ENCODE measurements around the gene MT1G. TPM values are rescaled to one million over a fixed set of nuclear protein-coding genes. Genes with fewer than 3 reads are reported as not detected.

Gene MT1G
- total RNA-seq, 1 donor from 2014 or later: not detected

- Mint-ChIP-seq H3K27ac (ENCODE audit: unreplicated experiment) (no peak overlapping the region), H3K4me3 (ENCODE audit: unreplicated experiment) (no peak overlapping the region), H3K36me3 (ENCODE audit: unreplicated experiment) (no peaks in the 10 kb centered on the region), H3K27me3 (ENCODE audit: unreplicated experiment) (peaks cover 25% of the 10 kb centered on the region), H3K4me1 (ENCODE audit: low read depth, unreplicated experiment) (peaks cover 11% of the 10 kb centered on the region), H3K9me3 (ENCODE audit: unreplicated experiment) (peaks cover 5% of the 10 kb centered on the region)
- no peak for TF ChIP-seq CTCF (IDR thresholded peaks at IDR 0.05; ENCODE audit: partially characterized antibody, unreplicated experiment)
- no peak for DNase-seq
Measured at GRCh38 chr16:56628486-56629350, 39.1 kb downstream of the MT1G start.

- Mint-ChIP-seq H3K4me3 (ENCODE audit: unreplicated experiment) (no peak overlapping the region), H3K27ac (ENCODE audit: unreplicated experiment) (no peak overlapping the region)
- no peak for DNase-seq
Measured at GRCh38 chr16:56626685-56627084, 41.2 kb downstream of the MT1G start.

GRCh38 chr16:56625943-56626654 is 41.8 kb downstream of the MT1G start:
- no peak for TF ChIP-seq CTCF (IDR thresholded peaks at IDR 0.05; ENCODE audit: partially characterized antibody, unreplicated experiment)
- Mint-ChIP-seq H3K27me3 (ENCODE audit: unreplicated experiment) (peaks cover 19% of the 10 kb centered on the region), H3K27ac (ENCODE audit: unreplicated experiment) (no peak overlapping the region), H3K9me3 (ENCODE audit: unreplicated experiment) (no peaks in the 10 kb centered on the region), H3K4me3 (ENCODE audit: unreplicated experiment) (peak overlapping the region; percentile 80), H3K36me3 (ENCODE audit: unreplicated experiment) (no peaks in the 10 kb centered on the region), H3K4me1 (ENCODE audit: low read depth, unreplicated experiment) (peaks cover 4% of the 10 kb centered on the region)
- no peak for DNase-seq

More at GRCh38 chr16:56626685-56627084, 41.2 kb downstream of the MT1G start:
- Mint-ChIP-seq H3K9me3 (ENCODE audit: unreplicated experiment) (peaks cover 3% of the 10 kb centered on the region), H3K36me3 (ENCODE audit: unreplicated experiment) (no peaks in the 10 kb centered on the region), H3K4me1 (ENCODE audit: low read depth, unreplicated experiment) (peaks cover 4% of the 10 kb centered on the region), H3K27me3 (ENCODE audit: unreplicated experiment) (peaks cover 19% of the 10 kb centered on the region)
- no peak for TF ChIP-seq CTCF (IDR thresholded peaks at IDR 0.05; ENCODE audit: partially characterized antibody, unreplicated experiment)

GRCh38 chr16:56625140-56625942 is 42.5 kb downstream of the MT1G start, which contains the start of gene MT1E:
Gene MT1E, plus strand, starts transcription at chr16:56625781. Its CDS starts 71 bp downstream, at chr16:56625852.
- peak within 1 kb of the TSS; percentile 89 for H3K4me3 Mint-ChIP-seq (ENCODE audit: unreplicated experiment)
- TF ChIP-seq CTCF (IDR thresholded peaks at IDR 0.05; ENCODE audit: partially characterized antibody, unreplicated experiment): no peak
- H3K4me1 Mint-ChIP-seq (ENCODE audit: low read depth, unreplicated experiment): peaks cover 4% of the 10 kb centered on the region
- peak; percentile 60 for DNase-seq
- no peak within 1 kb of the TSS for H3K27ac Mint-ChIP-seq (ENCODE audit: unreplicated experiment)
- H3K36me3 Mint-ChIP-seq (ENCODE audit: unreplicated experiment): no peaks in the 10 kb centered on the region
- H3K9me3 Mint-ChIP-seq (ENCODE audit: unreplicated experiment): no peaks in the 10 kb centered on the region
- H3K27me3 Mint-ChIP-seq (ENCODE audit: unreplicated experiment): peaks cover 23% of the 10 kb centered on the region
